ENCODE measurements around the gene KLK11. TPM values are rescaled to one million over a fixed set of nuclear protein-coding genes. Genes with fewer than 3 reads are reported as not detected.
"Not testable (repeated sequence)": the region's sequence is repeated elsewhere in the genome, so short reads cannot be mapped to it uniquely, and the experiment has no call there.

Gene KLK11
- total RNA-seq, 1 donor from 2014 or later, result 209 TPM

DNA sequence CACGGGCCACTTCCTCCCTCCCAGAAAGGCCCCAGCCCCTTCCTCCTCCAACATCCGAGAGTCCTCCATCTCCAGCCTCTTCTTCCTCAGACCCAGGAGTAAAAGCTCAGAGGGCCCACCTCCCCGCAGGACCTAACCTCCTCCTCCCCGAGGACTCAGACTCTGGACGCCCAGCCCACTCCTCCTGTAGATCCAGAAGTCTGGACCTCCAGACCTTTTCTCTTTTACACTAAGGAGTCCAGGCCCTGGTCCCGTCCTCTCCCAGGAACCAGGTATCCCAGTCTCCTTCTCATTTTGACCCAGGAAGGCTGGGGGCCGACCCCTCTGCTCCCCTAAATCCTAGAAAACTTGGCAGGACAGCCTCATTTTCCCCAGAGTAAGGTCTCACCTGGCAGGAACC is 23.1 kb downstream of the KLK11 start:
- ATAC-seq, result no peak

DNA sequence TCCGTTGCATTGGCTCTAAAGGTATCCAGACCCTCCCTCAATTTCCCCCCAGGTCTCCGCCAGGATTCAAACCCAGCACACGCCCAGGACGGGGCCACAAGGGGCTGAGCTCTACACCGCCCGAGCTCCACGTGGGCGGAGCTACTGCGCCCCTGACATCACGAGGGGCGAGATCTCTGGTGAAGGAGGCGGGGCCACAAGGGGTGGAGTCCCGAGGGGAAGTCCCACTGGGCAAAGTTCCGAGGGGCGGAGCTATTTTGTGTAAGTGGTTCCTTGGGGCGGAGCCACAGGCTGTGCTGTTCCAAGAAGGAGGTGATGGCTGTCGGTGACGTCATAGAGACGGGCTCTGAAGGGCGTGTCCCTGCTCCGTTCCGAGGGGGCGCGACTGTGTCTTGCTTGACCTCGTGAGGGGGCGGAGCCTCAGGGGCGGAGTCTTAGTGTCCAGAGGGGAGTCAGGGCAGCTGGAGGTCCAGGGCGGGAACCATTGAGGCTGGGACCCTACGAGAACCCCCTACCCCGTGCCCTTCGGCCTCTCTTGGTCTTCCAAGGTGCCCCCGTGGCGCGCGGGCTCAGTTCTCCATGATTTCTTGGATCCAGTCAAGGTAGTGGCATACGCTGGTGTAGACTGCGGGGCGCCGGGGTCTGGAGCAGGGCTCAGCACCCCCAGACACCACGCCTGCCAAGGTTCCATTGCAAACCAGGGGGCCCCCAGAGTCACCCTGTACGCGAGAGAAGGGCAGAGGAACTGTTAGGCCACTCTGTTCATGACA is 23.7 kb downstream of the KLK11 start:
- ATAC-seq, result peak; percentile 85

DNA sequence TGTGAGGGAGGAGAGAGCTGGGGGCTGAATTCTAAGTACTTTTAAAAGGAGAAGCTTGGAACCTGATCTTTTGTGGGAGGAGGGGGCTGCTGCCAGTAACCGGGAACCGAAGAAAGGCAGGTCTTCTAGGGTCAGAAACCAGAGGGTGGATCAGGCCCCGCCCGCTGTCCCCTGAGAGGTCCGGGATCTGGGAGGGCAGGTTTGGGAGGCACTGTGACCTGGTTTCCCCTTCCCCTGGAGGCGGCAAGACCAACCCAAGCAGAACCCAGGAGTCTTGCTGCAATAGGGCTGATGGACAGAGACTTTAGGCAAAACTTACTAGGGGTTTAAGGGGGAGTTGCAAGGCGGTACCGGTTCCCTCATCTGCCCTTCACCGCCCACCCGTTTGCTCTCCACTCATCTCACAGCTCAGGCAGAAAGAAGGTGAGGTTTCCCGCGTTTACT is 24.3 kb downstream of the KLK11 start:
- ATAC-seq, result peak; percentile 68

DNA sequence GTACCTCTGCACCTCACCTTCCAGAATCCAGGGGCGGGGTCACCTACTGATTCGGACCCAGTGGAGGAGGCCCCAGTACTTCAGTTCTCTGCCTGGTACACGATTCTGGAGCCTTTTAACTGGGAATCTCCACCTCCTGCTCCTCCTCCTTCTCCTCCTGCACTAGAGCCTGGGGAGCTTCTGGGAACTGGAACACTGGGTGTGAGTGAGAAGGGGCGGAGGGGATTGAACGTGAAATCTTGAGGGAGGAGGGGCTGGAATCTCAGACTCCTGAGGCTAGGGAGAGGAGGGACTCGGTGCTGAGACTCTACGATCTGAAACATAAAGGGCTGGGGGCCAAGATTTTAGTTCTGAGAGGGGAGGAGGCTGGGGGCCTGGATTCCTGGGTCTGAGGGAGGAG is 24.9 kb downstream of the KLK11 start, which contains the start of gene KLK8:
TSS of gene KLK8 (minus strand) at position 90 of the 400 bp plus-strand sequence. CDS start 437 bp downstream, outside the sequence.
- peak; percentile 59 for ATAC-seq

DNA sequence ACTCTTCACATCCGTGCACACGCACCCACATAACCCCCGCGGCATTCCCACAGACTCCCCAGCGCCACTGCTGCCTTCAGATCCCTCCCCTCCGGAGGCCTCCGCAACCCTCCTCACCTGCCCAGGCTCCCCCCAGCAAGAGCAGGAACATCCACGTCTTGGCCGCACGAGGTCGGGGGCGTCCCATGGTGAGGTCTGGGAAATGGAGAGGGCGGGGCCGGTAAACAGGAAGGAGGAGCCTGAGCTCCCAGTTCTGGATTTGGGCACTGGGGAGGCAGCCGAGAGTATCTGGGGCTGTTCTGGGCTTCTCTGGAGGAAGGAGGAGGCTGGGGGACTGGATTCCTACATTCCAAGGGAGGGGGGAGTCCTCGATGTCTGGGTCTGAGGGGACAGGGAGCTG is 25.4 kb downstream of the KLK11 start:
- ATAC-seq, result peak; percentile 56

DNA sequence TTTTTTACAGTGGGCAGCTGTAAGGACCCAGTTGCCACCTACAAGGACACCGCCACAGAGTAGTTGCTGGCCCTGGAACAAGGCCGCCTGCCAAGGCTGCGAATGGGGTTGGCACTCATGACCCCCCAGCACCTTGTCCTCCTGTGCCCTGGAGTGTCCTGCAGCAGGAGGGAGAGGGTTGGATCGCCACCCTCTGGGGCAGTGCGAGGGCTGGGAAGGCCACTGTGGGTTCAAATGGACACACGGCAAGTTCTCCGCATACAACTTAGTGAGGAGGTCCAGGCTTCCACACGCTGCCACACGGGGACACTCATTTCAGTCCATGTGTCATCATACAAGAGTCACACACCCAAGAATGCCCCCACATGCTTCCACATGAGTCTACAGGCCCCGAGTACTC is 26.0 kb downstream of the KLK11 start:
- peak; percentile 11 for ATAC-seq

DNA sequence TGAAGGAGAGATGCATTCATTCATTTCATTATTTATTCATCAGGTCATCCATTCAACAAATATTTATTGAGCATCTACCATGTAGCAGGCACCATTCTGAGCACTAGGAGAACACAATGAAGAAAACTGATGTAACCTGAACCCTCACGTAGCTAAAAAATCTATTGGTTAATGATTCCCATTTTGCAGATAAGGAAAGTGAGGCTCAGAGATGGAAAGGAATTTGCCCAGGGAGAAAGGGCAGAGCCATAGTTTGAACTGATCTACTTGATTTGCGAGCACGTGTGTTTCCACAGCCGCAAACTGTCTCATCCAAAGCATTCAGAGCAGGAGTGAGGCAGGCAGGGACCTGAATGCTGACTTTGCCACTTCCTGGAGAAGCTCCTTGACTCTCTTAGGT is 27.7 kb downstream of the KLK11 start:
- ATAC-seq, result no peak

- ATAC-seq, result no peak
Observed at GRCh38 chr19:50998061-50998460, 28.4 kb downstream of the KLK11 start.

DNA sequence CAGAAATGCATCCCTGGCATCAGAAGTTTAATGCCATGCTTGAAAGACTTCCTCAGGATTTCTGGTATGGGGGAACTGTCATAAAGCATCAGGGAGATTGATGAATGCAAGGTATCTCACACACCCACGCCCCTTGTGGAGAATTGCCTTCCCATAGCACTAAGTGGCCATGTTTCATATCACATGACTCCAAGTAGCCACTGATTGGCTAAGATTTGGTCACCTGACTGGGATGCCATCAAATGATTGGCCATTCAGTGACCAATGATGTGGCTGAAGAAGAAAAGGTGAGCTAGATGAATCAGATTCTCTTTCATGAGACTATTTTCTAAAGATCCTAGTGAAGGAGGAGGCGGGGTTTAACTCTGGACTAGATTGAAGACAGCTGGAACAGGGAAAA is 32.3 kb downstream of the KLK11 start:
- peak; percentile 9 for ATAC-seq

DNA sequence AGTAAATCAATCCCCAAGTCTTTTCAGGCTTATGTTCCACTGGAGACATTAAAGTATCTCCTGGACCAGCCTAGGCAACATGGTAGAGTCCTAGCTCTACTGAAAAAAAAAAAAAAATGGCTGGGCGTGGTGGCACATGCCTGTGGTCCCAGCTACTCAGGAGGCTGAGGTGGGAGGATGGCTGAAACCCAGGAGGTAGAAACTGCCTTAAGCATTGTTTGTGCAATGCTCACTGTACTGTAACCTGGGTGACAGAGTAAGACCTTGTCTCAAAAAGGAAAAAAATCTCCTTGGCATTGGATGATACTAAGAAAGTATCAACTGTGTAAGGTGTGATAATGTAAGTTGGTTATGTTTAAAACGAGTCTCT is 33.8 kb downstream of the KLK11 start:
- ATAC-seq, result peak; percentile 62

GRCh38 chr19:50984416-50984815 is 42.0 kb downstream of the KLK11 start:
- ATAC-seq, result not testable (repeated sequence)

DNA sequence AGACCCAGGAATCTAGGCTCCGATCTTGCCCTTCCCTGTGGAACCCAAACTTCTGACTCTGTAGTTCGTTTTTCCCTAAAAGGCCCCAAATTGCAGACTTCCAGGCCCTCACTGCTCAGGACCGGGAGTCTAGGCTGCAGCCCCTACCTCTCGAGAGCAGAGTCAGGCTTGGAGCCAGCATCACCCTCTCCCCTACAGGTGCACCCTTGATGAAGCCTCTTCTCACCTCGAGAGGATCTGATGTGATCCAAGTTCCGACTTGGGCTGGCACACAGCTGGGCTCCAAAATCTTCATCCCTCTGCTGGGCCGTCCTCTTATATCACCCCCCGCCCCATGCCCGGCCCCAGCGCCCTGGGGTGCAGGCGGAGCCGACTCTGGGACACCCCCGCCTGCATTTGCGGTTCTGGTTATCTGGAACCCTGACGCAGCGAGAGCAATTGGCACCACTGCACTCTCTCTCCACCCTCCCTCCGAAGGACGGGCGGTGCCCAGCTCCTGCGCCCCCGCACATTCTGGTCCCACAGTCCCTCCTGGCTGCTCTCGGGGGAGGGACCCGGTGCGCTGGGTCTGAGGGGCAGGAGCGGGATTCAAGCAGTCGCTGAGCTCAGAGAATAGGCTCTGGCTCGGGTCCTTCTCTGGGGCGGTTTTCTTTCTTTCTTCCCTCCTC is 42.7 kb downstream of the KLK11 start, which contains the start of gene KLK7:
TSS of gene KLK7 (minus strand) at position 293 of the 668 bp plus-strand sequence. CDS start 1,518 bp downstream, outside the sequence.
- peak; percentile 57 for ATAC-seq

GRCh38 chr19:50982186-50982585 is 44.2 kb downstream of the KLK11 start:
- no peak for ATAC-seq

DNA sequence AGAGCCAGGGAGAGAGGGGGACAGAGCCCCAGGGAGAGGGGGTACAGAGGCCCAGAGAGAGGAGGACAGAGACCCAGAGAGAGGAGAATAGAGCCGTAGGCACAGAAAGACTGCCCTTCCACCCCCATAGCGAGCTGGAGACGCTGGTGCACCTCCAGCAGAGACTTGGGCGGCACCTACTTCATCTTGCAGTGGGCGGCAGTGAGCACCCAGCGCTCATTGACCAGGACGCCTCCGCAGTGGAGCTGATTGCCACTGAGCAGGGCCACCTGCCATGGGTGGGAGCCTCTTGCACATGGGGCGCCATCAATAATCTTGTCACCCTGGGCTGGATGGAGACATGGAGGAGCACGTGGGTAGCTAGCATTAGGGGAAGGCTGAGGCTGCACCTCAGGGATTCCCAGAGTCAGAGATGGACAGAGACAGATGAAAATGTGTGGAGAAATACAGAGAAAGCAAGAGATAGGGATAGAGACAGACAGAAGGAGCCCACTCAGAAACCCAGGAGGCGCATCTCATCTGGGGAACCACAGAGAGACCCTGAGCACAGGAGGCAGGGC is 44.7 kb downstream of the KLK11 start:
- ATAC-seq, result peak; percentile 6

GRCh38 chr19:50980208-50980607 is 46.2 kb downstream of the KLK11 start:
- no peak for ATAC-seq

- ATAC-seq, result no peak
Observed at GRCh38 chr19:50979758-50980157, 46.7 kb downstream of the KLK11 start.

DNA sequence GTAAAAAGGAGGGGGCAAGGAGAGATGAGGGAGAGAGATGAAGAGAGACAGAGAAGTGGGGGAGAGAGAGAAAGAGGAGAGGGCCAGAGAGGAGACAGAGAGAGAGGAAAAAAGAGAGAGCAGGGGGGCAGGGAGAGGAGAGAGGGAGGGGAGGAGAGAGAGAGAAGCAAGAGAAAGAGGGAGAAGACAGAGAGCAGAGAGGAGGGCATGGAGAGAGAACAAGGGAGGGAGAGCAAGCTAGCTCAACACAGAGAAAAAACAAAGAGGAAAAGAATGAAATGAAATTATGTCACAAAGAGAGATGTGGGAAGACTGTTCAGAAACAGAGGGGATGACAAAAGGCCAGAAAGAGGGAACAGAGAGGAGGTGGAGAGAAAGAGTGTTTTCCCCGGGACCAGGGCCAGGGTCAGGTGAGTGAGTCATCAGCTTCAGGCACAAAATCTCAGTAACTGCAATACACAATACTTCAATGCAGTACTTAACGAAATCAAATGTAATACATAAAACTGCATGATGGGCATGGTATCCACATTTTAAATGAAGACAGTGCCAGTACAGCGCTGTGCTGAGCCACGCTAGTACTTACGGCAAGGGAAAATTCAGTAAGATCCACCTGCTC is 47.5 kb downstream of the KLK11 start:
- ATAC-seq, result no peak

- ATAC-seq, result no peak
Observed at GRCh38 chr19:50977626-50978025, 48.8 kb downstream of the KLK11 start.

DNA sequence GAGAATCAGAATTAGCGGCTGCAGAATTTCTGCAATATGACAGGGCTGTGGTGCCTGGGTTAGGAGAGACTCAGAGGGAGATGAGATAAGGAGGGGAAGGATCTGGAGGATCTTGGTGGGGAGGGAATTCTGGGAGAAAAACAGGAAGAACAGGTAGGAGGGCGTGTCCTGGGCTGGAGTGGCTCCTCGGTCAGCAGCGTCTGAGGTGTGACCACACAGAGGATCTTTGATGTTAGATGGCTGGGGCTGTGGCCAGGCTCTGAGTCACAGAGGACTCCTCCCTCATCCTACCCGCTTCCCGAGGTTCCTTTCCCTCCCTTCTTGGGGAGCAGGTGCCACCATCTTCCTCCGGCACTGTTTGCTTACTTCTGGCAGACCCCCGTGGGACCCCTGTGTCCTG is 50.6 kb downstream of the KLK11 start:
- ATAC-seq, result peak; percentile 87

GRCh38 chr19:50974702-50975556 is 51.5 kb downstream of the KLK11 start:
- ATAC-seq, result no peak

GRCh38 chr19:50972795-50973376 is 53.5 kb downstream of the KLK11 start:
- ATAC-seq, result peak; percentile 79

Measured in esophagus mucosa (tissue), 1 donor.